ENCODE results near the gene RAB38. TPM values are rescaled to one million over a fixed set of nuclear protein-coding genes. Genes with fewer than 3 reads are reported as not detected.
A peak's percentile ranks its signal among the peaks of the same experiment; 100 is the strongest.

RAB38 gene
- total RNA-seq, 1 experiment from 2014 or later = not detected

DNA sequence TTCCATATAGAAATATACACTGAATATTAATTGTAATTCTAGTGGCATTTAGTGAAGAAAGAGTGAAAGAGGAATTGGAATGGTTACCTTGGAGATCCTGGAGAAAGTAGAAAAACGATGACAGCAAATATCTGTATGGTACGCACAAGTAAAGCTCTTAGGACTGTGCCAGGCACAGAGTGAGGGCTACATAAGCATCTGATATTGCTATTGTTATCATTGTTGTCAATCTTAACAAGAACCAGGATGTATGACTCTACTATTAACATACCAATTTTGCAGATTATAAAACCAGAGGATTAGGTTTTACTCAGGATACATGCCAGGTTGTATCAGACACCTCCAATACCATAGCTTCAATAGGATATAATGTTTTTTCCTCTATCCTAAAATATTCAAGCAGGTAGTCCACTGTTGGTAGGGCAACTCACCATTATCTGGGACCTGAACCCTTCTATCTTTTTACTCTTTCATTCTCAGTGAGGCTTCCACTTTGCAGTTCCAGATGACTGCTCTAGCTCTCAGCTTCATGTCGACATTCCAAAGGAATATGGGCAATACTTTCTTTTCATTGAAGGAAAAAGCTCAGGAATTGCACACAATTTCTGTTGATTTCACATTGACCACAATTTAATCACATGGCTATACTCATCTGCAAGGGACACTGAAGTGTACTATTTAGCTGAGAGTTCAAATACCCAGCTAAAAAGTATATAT is 73.2 kb downstream of the RAB38 start:
- intact Hi-C loops (cut with micrococcal nuclease) = loop anchor here (5.0 kb wide), 3 partner anchors 225 to 785 kb away; no protein-coding TSS in a partner anchor
- DNase-seq (no peak), ATAC-seq (no peak)
- Histone ChIP-seq H3K9me3 (ENCODE audit: low read length) (no peaks in the 10 kb centered on the region), H3K36me3 (ENCODE audit: low read depth, low read length) (no peaks in the 10 kb centered on the region), H3K9me2 (replicated peaks; ENCODE audit: low read length) (no peaks in the 10 kb centered on the region), H3K27me3 (ENCODE audit: low read length) (no peaks in the 10 kb centered on the region), H3K4me2 (ENCODE audit: low read length) (no peak overlapping the region), H3K4me3 (ENCODE audit: low read length) (no peak overlapping the region), H3K9ac (ENCODE audit: low read length) (no peak overlapping the region), H3F3A (ENCODE audit: low read length, unreplicated experiment) (peaks cover 6% of the 10 kb centered on the region), H3K79me2 (ENCODE audit: low read length) (no peaks in the 10 kb centered on the region), H3K4me1 (ENCODE audit: insufficient read depth, low read length) (peaks cover 30% of the 10 kb centered on the region), H2AFZ (ENCODE audit: low read length) (0 out of 2 replicates have a peak overlapping the region, but pooled peaks have one; percentile 13), H3K27ac (ENCODE audit: low read length) (no peak overlapping the region), H4K20me1 (ENCODE audit: low read length) (no peaks in the 10 kb centered on the region)
- POLR2A ChIA-PET (ENCODE audit: unreplicated experiment) = no interaction called here
- no TSS peak for BruUV-seq (replicated peaks)
- TF ChIP-seq EZH2phosphoT487 (IDR thresholded peaks at IDR 0.05; ENCODE audit: borderline replicate concordance, low read length) = no peak
- TF ChIP-seq, protein P1, sequence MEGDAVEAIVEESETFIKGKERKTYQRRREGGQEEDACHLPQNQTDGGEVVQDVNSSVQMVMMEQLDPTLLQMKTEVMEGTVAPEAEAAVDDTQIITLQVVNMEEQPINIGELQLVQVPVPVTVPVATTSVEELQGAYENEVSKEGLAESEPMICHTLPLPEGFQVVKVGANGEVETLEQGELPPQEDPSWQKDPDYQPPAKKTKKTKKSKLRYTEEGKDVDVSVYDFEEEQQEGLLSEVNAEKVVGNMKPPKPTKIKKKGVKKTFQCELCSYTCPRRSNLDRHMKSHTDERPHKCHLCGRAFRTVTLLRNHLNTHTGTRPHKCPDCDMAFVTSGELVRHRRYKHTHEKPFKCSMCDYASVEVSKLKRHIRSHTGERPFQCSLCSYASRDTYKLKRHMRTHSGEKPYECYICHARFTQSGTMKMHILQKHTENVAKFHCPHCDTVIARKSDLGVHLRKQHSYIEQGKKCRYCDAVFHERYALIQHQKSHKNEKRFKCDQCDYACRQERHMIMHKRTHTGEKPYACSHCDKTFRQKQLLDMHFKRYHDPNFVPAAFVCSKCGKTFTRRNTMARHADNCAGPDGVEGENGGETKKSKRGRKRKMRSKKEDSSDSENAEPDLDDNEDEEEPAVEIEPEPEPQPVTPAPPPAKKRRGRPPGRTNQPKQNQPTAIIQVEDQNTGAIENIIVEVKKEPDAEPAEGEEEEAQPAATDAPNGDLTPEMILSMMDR (conservative IDR thresholded peaks at IDR 0.05; ENCODE audit: low read depth, low read length) = no peak
- no peak for TF ChIP-seq EZH2 (IDR thresholded peaks at IDR 0.05; ENCODE audit: low read length, unreplicated experiment)
- CTCF ChIA-PET = interaction anchor here (0.6 kb wide), 2 partner anchors 148 to 442 kb away, joined by 3 read pairs; no protein-coding TSS in a partner anchor

DNA sequence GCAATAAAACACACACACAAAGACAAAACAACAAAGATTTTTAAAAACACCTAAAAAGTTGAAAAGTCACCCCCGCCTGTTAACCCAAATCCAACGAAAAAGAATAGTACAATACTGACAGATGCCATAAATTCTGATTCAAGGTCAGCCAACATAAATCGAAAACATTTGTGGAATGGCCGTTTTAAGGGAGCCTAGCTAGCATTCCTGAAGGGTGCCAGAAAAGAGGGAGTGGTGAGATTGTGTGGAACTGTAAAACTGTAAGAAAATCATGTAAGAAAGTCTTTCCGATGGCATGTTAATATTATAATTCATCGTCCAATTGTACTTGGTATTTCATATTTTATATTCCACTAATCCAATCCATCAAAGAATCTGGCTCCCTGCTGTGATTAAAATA is 75.1 kb downstream of the RAB38 start:
- intact Hi-C loops (cut with micrococcal nuclease) = loop anchor here (5.0 kb wide), 3 partner anchors 223 to 787 kb away; no protein-coding TSS in a partner anchor
- ChIA-PET POLR2A (ENCODE audit: unreplicated experiment) (no interaction called here), CTCF (no interaction called here)
- ATAC-seq = no peak
- peaks cover 5% of the 10 kb centered on the region for H3F3A ChIP-seq (ENCODE audit: low read length, unreplicated experiment)
- no peaks in the 10 kb centered on the region for H3K9me3 ChIP-seq (ENCODE audit: low read length)
- no peaks in the 10 kb centered on the region for H4K20me1 ChIP-seq (ENCODE audit: low read length)
- no TSS peak for BruUV-seq (replicated peaks)
- no peaks in the 10 kb centered on the region for H3K79me2 ChIP-seq (ENCODE audit: low read length)
- H2AFZ ChIP-seq (ENCODE audit: low read length) = no peak overlapping the region
- H3K4me3 ChIP-seq (ENCODE audit: low read length) = no peak overlapping the region
- no peak overlapping the region for H3K27ac ChIP-seq (ENCODE audit: low read length)
- no peaks in the 10 kb centered on the region for H3K36me3 ChIP-seq (ENCODE audit: low read depth, low read length)
- peaks cover 25% of the 10 kb centered on the region for H3K4me1 ChIP-seq (ENCODE audit: insufficient read depth, low read length)
- no peak overlapping the region for H3K9ac ChIP-seq (ENCODE audit: low read length)
- TF ChIP-seq EZH2phosphoT487 (IDR thresholded peaks at IDR 0.05; ENCODE audit: borderline replicate concordance, low read length) = no peak
- TF ChIP-seq, protein P1 (conservative IDR thresholded peaks at IDR 0.05; ENCODE audit: low read depth, low read length) = no peak
- TF ChIP-seq EZH2 (IDR thresholded peaks at IDR 0.05; ENCODE audit: low read length, unreplicated experiment) = no peak
- no peaks in the 10 kb centered on the region for H3K9me2 ChIP-seq (replicated peaks; ENCODE audit: low read length)
- DNase-seq = no peak
- H3K27me3 ChIP-seq (ENCODE audit: low read length) = no peaks in the 10 kb centered on the region
- H3K4me2 ChIP-seq (ENCODE audit: low read length) = no peak overlapping the region

DNA sequence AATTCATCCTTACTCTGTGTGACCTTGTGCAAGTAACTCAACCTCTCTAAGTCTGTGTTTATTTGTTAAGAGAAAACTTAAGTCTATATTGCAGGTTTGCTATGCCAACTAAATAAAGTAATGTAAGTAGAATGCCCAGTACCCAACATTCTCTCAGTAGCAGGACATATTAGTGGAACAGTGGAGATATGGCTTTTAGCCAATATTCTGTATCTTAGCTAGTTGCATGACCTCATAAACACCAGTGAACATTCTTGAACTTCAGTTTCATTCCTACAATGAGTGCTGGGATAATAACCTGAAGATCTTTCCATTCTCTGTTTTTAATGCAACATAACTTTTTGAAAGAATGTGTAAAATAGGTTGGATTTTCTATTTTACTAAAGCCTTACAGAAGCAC is 77.0 kb downstream of the RAB38 start:
- Histone ChIP-seq H3K4me2 (ENCODE audit: low read length) (no peak overlapping the region), H3F3A (ENCODE audit: low read length, unreplicated experiment) (no peaks in the 10 kb centered on the region), H3K4me1 (ENCODE audit: insufficient read depth, low read length) (peaks cover 6% of the 10 kb centered on the region; the same call in 1 of the 2 replicates), H3K27ac (ENCODE audit: low read length) (no peak overlapping the region), H3K4me3 (ENCODE audit: low read length) (no peak overlapping the region), H2AFZ (ENCODE audit: low read length) (no peak overlapping the region), H4K20me1 (ENCODE audit: low read length) (no peaks in the 10 kb centered on the region), H3K9me3 (ENCODE audit: low read length) (no peaks in the 10 kb centered on the region), H3K9me2 (replicated peaks; ENCODE audit: low read length) (no peaks in the 10 kb centered on the region), H3K27me3 (ENCODE audit: low read length) (no peaks in the 10 kb centered on the region), H3K9ac (ENCODE audit: low read length) (no peak overlapping the region), H3K79me2 (ENCODE audit: low read length) (no peaks in the 10 kb centered on the region), H3K36me3 (ENCODE audit: low read depth, low read length) (no peaks in the 10 kb centered on the region)
- no peak for ATAC-seq
- no TSS peak for BruUV-seq (replicated peaks)
- no peak for DNase-seq
- intact Hi-C loops (cut with micrococcal nuclease) = no loop called here
- ChIA-PET POLR2A (ENCODE audit: unreplicated experiment) (no interaction called here), CTCF (no interaction called here)
- TF ChIP-seq EZH2phosphoT487 (IDR thresholded peaks at IDR 0.05; ENCODE audit: borderline replicate concordance, low read length) (no peak), EZH2 (IDR thresholded peaks at IDR 0.05; ENCODE audit: low read length, unreplicated experiment) (no peak)
- TF ChIP-seq, protein P1 (conservative IDR thresholded peaks at IDR 0.05; ENCODE audit: low read depth, low read length) = no peak
